K562 (cell line): ENCODE measurements around the gene FZD4. TPM values are rescaled to one million over a fixed set of nuclear protein-coding genes. Genes with fewer than 3 reads are reported as not detected.
"Not testable (repeated sequence)": the region's sequence is repeated elsewhere in the genome, so short reads cannot be mapped to it uniquely, and the experiment has no call there.

Experiments used
- DDX20 ChIP-seq: fragments of 450-650 bp; IDR thresholded peaks from 2 replicates; pipeline ENCODE4 v1.6.1; 2016; ENCODE audit warnings: missing genetic modification characterization, low read depth, mild to moderate bottlenecking, missing compliant biosample characterization, moderate library complexity
- ELF1 ChIP-seq: fragments of 200-800 bp; sonication (Bioruptor generic); IDR thresholded peaks from 2 replicates; pipeline ENCODE4 v1.6.1; 2016; ENCODE audit warnings: missing genetic modification characterization, missing compliant biosample characterization
- HDAC8 ChIP-seq: fragments of 450-650 bp; IDR thresholded peaks from 2 replicates; pipeline ENCODE4 v1.6.1; 2016; ENCODE audit warnings: mild to moderate bottlenecking, missing genetic modification characterization, moderate library complexity, missing compliant biosample characterization
- MYC ChIP-seq, 2 experiments: fragments of 250-450 bp in 1 of 2; sonication (Bioruptor Pico) in 1 of 2; IDR thresholded peaks; 2 replicates each; pipeline versions ENCODE4 v1.5.1 to v1.6.1; 2012 to 2021; ENCODE audit warnings: low read depth in 2 of 2, borderline replicate concordance in 1 of 2, improper control_type of control experiment in 1 of 2, low read length in 1 of 2, mild to moderate bottlenecking in 1 of 2, moderate library complexity in 1 of 2
- NFRKB ChIP-seq: fragments of 450-650 bp; IDR thresholded peaks from 2 replicates; pipeline ENCODE4 v1.6.1; 2016; ENCODE audit warnings: low read depth
- POLR2H ChIP-seq: IDR thresholded peaks from 2 replicates; pipeline ENCODE4 v1.6.1; 2016; ENCODE audit warnings: missing genetic modification characterization, low read depth, mild to moderate bottlenecking, control low read depth, missing compliant biosample characterization, moderate library complexity
- ZKSCAN3 ChIP-seq: fragments of 250-450 bp; sonication (Bioruptor Pico); IDR thresholded peaks from 2 replicates; pipeline ENCODE4 v1.4.0; 2020
- ZKSCAN8 ChIP-seq: fragments of 200-800 bp; sonication (Bioruptor generic); IDR thresholded peaks from 2 replicates; pipeline ENCODE4 v1.6.1; 2016; ENCODE audit warnings: missing genetic modification characterization, missing compliant biosample characterization
- ZNF134 ChIP-seq: fragments of 250-450 bp; sonication (Bioruptor Pico); conservative IDR thresholded peaks from 2 replicates; pipeline ENCODE4 v1.4.0; 2020
- ZNF212 ChIP-seq: fragments of 450-650 bp; formaldehyde crosslinking; IDR thresholded peaks from 2 replicates; pipeline ENCODE4 v1.4.0; 2020; ENCODE audit warnings: mild to moderate bottlenecking
- ZNF324 ChIP-seq: fragments of 250-450 bp; sonication (Bioruptor Pico); IDR thresholded peaks from 2 replicates; pipeline ENCODE4 v1.4.0; 2020; ENCODE audit warnings: mild to moderate bottlenecking
- ZNF551 ChIP-seq: fragments of 250-450 bp; sonication (Bioruptor Pico); IDR thresholded peaks from 2 replicates; pipeline ENCODE4 v1.5.0; 2021; ENCODE audit warnings: mild to moderate bottlenecking, moderate library complexity
- polyA plus RNA-seq, 8 experiments: library from polyadenylated mRNA; depleted of rRNA in 4 of 8; stranded (reverse) in 5 of 8; unstranded in 3 of 8; fragments of >200 nt; fragmentation: Nextera tagmentation in 2 of 8; fragmentation: Illumina TruSeq in 1 of 8; extraction: Ambion mirVana in 2 of 8; extraction: Trizol in 1 of 8; gene quantifications; 2 replicates each; pipeline versions ENCODE4 v1.2.1 to v1.2.3, GENCODE V29; 2011 to 2014; ENCODE audit warnings: inconsistent platforms in 1 of 8, missing spikeins in 1 of 8
- total RNA-seq, 7 experiments: library from RNA; depleted of rRNA in 6 of 7; stranded (reverse); fragments of >200 nt in 6 of 7; fragmentation: Illumina TruSeq in 2 of 7; extraction: Trizol in 2 of 7; gene quantifications; 2 replicates each; pipeline versions ENCODE4 v1.2.1 to v1.2.3, GENCODE V29; 2011 to 2021; ENCODE audit warnings: low replicate concordance in 1 of 7
- TF ChIP-seq, protein P1 (sequence below): fragments of 250-450 bp; sonication (Bioruptor Pico); IDR thresholded peaks from 2 replicates; pipeline ENCODE4 v1.5.0; 2021; ENCODE audit warnings: mild to moderate bottlenecking, borderline replicate concordance
- TF ChIP-seq, protein P2 (sequence below): fragments of 450-650 bp; formaldehyde crosslinking; IDR thresholded peaks from 2 replicates; pipeline ENCODE4 v1.4.0; 2022; ENCODE audit warnings: mild to moderate bottlenecking, moderate library complexity
- TF ChIP-seq, protein P3 (sequence below): fragments of 250-450 bp; sonication (Bioruptor Pico); IDR thresholded peaks from 2 replicates; pipeline ENCODE4 v1.5.0; 2020; ENCODE audit warnings: mild to moderate bottlenecking
- TF ChIP-seq, protein P4 (sequence below): fragments of 450-650 bp; formaldehyde crosslinking; IDR thresholded peaks from 2 replicates; pipeline ENCODE4 v1.4.0; 2020; ENCODE audit warnings: mild to moderate bottlenecking
- TF ChIP-seq, protein P5 (sequence below): fragments of 200-800 bp; sonication (Bioruptor generic); IDR thresholded peaks from 2 replicates; pipeline ENCODE4 v1.6.1; 2017; ENCODE audit warnings: missing genetic modification characterization, missing compliant biosample characterization
- TF ChIP-seq, protein P6 (sequence below): fragments of 250-450 bp; sonication (Bioruptor Pico); IDR thresholded peaks from 2 replicates; pipeline ENCODE4 v1.8.0; 2022; ENCODE audit warnings: moderate library complexity, mild to moderate bottlenecking, inconsistent platforms

Gene FZD4
- total and polyA plus RNA-seq, 9 of the 15 experiments (the other 6 are each of a cell fraction or from before 2014, with no cell fraction given): 1.2 to 7.9 (median 5.8) TPM

DNA sequence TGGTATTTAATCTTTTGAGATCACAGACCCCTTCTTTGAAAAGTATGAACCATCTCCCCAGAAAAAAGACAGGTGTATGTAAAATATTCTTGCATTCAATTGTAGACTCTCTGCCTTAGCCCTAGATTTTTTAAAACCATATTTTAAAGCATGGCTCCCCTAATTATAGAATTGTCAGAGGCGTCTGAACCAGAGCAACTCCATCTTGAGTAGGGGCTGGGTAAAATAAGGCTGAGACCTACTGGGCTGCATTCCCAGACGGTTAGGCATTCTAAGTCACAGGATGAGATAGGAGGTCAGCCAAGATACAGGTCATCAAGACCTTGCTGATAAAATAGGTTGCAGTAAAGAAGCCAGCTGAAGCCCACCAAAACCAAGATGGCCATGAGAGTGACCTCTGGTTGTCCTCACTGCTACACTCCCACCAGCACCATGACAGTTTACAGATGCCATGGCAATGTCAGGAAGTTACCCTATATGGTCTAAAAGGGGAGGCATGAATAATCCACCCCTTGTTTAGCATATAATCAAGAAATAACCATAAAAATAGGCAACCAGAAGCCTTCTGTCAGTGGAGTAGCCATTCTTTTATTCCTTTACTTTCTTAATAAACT lies 17.9 kb downstream of the FZD4 start (continued):
- TF ChIP-seq, protein P1, sequence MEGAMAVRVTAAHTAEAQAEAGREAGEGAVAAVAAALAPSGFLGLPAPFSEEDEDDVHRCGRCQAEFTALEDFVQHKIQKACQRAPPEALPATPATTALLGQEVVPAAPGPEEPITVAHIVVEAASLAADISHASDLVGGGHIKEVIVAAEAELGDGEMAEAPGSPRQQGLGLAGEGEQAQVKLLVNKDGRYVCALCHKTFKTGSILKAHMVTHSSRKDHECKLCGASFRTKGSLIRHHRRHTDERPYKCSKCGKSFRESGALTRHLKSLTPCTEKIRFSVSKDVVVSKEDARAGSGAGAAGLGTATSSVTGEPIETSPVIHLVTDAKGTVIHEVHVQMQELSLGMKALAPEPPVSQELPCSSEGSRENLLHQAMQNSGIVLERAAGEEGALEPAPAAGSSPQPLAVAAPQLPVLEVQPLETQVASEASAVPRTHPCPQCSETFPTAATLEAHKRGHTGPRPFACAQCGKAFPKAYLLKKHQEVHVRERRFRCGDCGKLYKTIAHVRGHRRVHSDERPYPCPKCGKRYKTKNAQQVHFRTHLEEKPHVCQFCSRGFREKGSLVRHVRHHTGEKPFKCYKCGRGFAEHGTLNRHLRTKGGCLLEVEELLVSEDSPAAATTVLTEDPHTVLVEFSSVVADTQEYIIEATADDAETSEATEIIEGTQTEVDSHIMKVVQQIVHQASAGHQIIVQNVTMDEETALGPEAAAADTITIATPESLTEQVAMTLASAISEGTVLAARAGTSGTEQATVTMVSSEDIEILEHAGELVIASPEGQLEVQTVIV (CRISPR knock-in tag): peak; percentile 88
- TF ChIP-seq, protein P2, sequence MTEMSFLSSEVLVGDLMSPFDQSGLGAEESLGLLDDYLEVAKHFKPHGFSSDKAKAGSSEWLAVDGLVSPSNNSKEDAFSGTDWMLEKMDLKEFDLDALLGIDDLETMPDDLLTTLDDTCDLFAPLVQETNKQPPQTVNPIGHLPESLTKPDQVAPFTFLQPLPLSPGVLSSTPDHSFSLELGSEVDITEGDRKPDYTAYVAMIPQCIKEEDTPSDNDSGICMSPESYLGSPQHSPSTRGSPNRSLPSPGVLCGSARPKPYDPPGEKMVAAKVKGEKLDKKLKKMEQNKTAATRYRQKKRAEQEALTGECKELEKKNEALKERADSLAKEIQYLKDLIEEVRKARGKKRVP (CRISPR knock-in tag): peak; percentile 95
- peak; percentile 90 for TF ChIP-seq ZNF324
- peak; percentile 90 for TF ChIP-seq ZKSCAN3 (CRISPR knock-in tag)
- TF ChIP-seq NFRKB: peak; percentile 46; the same call in 1 of the 2 replicates
- peak; percentile 97 for TF ChIP-seq DDX20
- TF ChIP-seq, protein P3, sequence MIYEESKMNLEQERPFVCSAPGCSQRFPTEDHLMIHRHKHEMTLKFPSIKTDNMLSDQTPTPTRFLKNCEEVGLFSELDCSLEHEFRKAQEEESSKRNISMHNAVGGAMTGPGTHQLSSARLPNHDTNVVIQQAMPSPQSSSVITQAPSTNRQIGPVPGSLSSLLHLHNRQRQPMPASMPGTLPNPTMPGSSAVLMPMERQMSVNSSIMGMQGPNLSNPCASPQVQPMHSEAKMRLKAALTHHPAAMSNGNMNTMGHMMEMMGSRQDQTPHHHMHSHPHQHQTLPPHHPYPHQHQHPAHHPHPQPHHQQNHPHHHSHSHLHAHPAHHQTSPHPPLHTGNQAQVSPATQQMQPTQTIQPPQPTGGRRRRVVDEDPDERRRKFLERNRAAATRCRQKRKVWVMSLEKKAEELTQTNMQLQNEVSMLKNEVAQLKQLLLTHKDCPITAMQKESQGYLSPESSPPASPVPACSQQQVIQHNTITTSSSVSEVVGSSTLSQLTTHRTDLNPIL: peak; percentile 95
- TF ChIP-seq ZKSCAN8 (CRISPR knock-in tag): peak; percentile 96
- TF ChIP-seq ZNF551: peak; percentile 90
- TF ChIP-seq, protein P4, sequence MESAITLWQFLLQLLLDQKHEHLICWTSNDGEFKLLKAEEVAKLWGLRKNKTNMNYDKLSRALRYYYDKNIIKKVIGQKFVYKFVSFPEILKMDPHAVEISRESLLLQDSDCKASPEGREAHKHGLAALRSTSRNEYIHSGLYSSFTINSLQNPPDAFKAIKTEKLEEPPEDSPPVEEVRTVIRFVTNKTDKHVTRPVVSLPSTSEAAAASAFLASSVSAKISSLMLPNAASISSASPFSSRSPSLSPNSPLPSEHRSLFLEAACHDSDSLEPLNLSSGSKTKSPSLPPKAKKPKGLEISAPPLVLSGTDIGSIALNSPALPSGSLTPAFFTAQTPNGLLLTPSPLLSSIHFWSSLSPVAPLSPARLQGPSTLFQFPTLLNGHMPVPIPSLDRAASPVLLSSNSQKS (CRISPR knock-in tag): peak; percentile 97
- peak; percentile 98 for TF ChIP-seq HDAC8 (tag)
- TF ChIP-seq ELF1: 0 out of 2 replicates have a peak, but pooled peaks have one; percentile 22
- TF ChIP-seq, protein P5, sequence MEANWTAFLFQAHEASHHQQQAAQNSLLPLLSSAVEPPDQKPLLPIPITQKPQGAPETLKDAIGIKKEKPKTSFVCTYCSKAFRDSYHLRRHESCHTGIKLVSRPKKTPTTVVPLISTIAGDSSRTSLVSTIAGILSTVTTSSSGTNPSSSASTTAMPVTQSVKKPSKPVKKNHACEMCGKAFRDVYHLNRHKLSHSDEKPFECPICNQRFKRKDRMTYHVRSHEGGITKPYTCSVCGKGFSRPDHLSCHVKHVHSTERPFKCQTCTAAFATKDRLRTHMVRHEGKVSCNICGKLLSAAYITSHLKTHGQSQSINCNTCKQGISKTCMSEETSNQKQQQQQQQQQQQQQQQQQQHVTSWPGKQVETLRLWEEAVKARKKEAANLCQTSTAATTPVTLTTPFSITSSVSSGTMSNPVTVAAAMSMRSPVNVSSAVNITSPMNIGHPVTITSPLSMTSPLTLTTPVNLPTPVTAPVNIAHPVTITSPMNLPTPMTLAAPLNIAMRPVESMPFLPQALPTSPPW: peak; percentile 66
- TF ChIP-seq ZNF134 (CRISPR knock-in tag): peak; percentile 90
- TF ChIP-seq POLR2H: peak; percentile 72
- not testable (repeated sequence) for TF ChIP-seq MYC (IDR thresholded peaks at IDR 0.05; ENCODE audit: low read depth, low read length)
- peak; percentile 99 for TF ChIP-seq MYC (CRISPR knock-in tag; IDR thresholded peaks at IDR 0.05; ENCODE audit: borderline replicate concordance, low read depth)
- TF ChIP-seq, protein P6, sequence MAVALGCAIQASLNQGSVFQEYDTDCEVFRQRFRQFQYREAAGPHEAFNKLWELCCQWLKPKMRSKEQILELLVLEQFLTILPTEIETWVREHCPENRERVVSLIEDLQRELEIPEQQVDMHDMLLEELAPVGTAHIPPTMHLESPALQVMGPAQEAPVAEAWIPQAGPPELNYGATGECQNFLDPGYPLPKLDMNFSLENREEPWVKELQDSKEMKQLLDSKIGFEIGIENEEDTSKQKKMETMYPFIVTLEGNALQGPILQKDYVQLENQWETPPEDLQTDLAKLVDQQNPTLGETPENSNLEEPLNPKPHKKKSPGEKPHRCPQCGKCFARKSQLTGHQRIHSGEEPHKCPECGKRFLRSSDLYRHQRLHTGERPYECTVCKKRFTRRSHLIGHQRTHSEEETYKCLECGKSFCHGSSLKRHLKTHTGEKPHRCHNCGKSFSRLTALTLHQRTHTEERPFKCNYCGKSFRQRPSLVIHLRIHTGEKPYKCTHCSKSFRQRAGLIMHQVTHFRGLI (CRISPR knock-in tag): peak; percentile 99
- TF ChIP-seq ZNF212: peak; percentile 97
